ENCODE measurements around the gene TMOD2. TPM values are rescaled to one million over a fixed set of nuclear protein-coding genes. Genes with fewer than 3 reads are reported as not detected.

TMOD2 gene
- total RNA-seq, 1 donor from 2014 or later: 1.9 TPM

GRCh38 chr15:51758645-51759044 is 7.2 kb downstream of the TMOD2 start:
- H3K36me3 Mint-ChIP-seq: no peaks in the 10 kb centered on the region
- Histone ChIP-seq H3K36me3 (no peaks in the 10 kb centered on the region), H3F3A (ENCODE audit: low read depth) (no peaks in the 10 kb centered on the region), H3K27ac (no peak overlapping the region), H3K4me3 (no peak overlapping the region), H3K9ac (no peak overlapping the region), H3K4me2 (no peak overlapping the region), H3K79me2 (ENCODE audit: low read depth) (no peaks in the 10 kb centered on the region), H3K4me1 (no peaks in the 10 kb centered on the region), H3K27me3 (peaks cover 15% of the 10 kb centered on the region), H3K9me3 (ENCODE audit: low read depth) (no peaks in the 10 kb centered on the region), H2AFZ (replicated peaks) (no peak overlapping the region), H4K20me1 (ENCODE audit: low read depth) (no peaks in the 10 kb centered on the region)
- H3K4me3 Mint-ChIP-seq: no peak overlapping the region
- DNase-seq (ENCODE audit: low spot score): no peak
- H3K27me3 Mint-ChIP-seq (ENCODE audit: insufficient read depth, low read depth): peaks cover 2% of the 10 kb centered on the region
- peaks cover 2% of the 10 kb centered on the region for H3K4me1 Mint-ChIP-seq
- no peak overlapping the region for H3K27ac Mint-ChIP-seq
- peaks cover 2% of the 10 kb centered on the region for H3K9me3 Mint-ChIP-seq
- TF ChIP-seq, protein P1, sequence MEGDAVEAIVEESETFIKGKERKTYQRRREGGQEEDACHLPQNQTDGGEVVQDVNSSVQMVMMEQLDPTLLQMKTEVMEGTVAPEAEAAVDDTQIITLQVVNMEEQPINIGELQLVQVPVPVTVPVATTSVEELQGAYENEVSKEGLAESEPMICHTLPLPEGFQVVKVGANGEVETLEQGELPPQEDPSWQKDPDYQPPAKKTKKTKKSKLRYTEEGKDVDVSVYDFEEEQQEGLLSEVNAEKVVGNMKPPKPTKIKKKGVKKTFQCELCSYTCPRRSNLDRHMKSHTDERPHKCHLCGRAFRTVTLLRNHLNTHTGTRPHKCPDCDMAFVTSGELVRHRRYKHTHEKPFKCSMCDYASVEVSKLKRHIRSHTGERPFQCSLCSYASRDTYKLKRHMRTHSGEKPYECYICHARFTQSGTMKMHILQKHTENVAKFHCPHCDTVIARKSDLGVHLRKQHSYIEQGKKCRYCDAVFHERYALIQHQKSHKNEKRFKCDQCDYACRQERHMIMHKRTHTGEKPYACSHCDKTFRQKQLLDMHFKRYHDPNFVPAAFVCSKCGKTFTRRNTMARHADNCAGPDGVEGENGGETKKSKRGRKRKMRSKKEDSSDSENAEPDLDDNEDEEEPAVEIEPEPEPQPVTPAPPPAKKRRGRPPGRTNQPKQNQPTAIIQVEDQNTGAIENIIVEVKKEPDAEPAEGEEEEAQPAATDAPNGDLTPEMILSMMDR (IDR thresholded peaks at IDR 0.05): no peak
- no peak for TF ChIP-seq EZH2phosphoT487 (IDR thresholded peaks at IDR 0.05)
- no peak for TF ChIP-seq EZH2 (IDR thresholded peaks at IDR 0.05)

DNA sequence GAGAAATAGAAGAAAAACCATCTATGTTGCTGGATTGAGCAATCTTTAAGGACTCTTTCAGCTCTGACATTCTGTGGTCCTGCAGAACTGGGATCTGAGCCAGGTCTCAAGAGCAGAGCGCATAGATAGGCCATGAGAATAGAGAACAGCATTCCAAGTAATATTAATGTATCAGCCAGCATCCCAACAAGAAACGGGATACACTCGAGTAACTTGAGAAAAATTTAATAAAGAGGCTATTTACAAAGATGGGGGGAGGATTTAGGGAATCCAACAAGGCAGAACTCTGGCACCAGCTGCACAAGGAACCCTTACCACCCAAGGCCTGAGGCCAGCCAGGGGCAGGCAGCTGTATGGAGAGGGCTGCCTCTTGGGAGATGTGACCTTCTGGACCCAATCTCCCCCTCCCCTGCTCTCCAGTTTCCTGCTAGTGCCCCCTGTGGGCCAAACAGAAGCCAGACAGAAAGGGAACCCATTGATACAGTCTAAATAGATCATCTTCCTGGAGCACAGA is 8.2 kb downstream of the TMOD2 start:
- Histone ChIP-seq H3K79me2 (ENCODE audit: low read depth) (no peaks in the 10 kb centered on the region), H3K4me2 (no peak overlapping the region), H3K36me3 (no peaks in the 10 kb centered on the region), H4K20me1 (ENCODE audit: low read depth) (no peaks in the 10 kb centered on the region), H3K9me3 (ENCODE audit: low read depth) (no peaks in the 10 kb centered on the region), H3K4me3 (no peak overlapping the region), H3F3A (ENCODE audit: low read depth) (no peaks in the 10 kb centered on the region), H3K9ac (no peak overlapping the region), H3K4me1 (no peaks in the 10 kb centered on the region), H2AFZ (replicated peaks) (no peak overlapping the region), H3K27ac (no peak overlapping the region), H3K27me3 (peaks cover 5% of the 10 kb centered on the region)
- Mint-ChIP-seq H3K4me1 (peaks cover 2% of the 10 kb centered on the region), H3K27ac (no peak overlapping the region), H3K27me3 (ENCODE audit: insufficient read depth, low read depth) (peaks cover 2% of the 10 kb centered on the region), H3K36me3 (no peaks in the 10 kb centered on the region), H3K9me3 (no peaks in the 10 kb centered on the region), H3K4me3 (no peak overlapping the region)
- peak; percentile 27 for DNase-seq (ENCODE audit: low spot score)
- TF ChIP-seq, protein P1 (IDR thresholded peaks at IDR 0.05): peak; percentile 36
- TF ChIP-seq EZH2phosphoT487 (IDR thresholded peaks at IDR 0.05): no peak

DNA sequence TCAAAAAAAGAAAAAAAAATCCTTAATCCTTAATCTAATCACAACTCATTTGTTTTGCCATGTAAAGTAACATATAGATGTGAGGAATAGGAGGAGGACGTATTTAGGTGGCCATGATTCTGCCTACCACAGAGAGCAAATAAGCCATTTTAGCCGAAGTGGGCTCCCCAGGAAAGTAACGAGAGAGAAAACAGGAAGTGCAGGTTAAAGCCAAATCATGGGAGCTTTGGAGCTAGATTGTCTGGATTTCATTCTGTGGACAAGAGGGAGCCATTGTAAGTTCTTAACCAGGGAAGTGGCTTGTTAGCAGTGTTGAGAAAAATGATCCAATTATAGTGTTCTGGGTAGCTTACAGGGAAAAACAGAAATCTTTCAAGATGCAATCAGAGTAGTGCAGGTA is 9.4 kb downstream of the TMOD2 start:
- Histone ChIP-seq H3F3A (ENCODE audit: low read depth) (no peaks in the 10 kb centered on the region), H3K27ac (no peak overlapping the region), H3K27me3 (no peaks in the 10 kb centered on the region), H3K36me3 (no peaks in the 10 kb centered on the region), H3K4me1 (peaks cover 3% of the 10 kb centered on the region), H3K9me3 (ENCODE audit: low read depth) (no peaks in the 10 kb centered on the region), H3K4me2 (no peak overlapping the region), H4K20me1 (ENCODE audit: low read depth) (no peaks in the 10 kb centered on the region), H3K79me2 (ENCODE audit: low read depth) (no peaks in the 10 kb centered on the region), H2AFZ (replicated peaks) (no peak overlapping the region), H3K9ac (no peak overlapping the region), H3K4me3 (no peak overlapping the region)
- Mint-ChIP-seq H3K4me1 (peaks cover 2% of the 10 kb centered on the region), H3K9me3 (no peaks in the 10 kb centered on the region), H3K4me3 (no peak overlapping the region), H3K27me3 (ENCODE audit: insufficient read depth, low read depth) (no peaks in the 10 kb centered on the region), H3K27ac (no peak overlapping the region), H3K36me3 (no peaks in the 10 kb centered on the region)
- TF ChIP-seq EZH2 (IDR thresholded peaks at IDR 0.05): no peak
- TF ChIP-seq, protein P1 (IDR thresholded peaks at IDR 0.05): no peak
- no peak for TF ChIP-seq EZH2phosphoT487 (IDR thresholded peaks at IDR 0.05)
- DNase-seq (ENCODE audit: low spot score): no peak
